ENCODE results near the gene GPC6. TPM values are rescaled to one million over a fixed set of nuclear protein-coding genes. Genes with fewer than 3 reads are reported as not detected.

Gene GPC6
- total RNA-seq, 1 donor: 77.8 TPM

- H3K27me3 ChIP-seq (ENCODE audit: insufficient read depth, low read length): no peaks in the 10 kb centered on the region
- H3K36me3 ChIP-seq (ENCODE audit: insufficient read depth, low read length): no peaks in the 10 kb centered on the region
- no peaks in the 10 kb centered on the region for H3K9me3 ChIP-seq (ENCODE audit: low read depth, low read length)
- H3K79me2 ChIP-seq (ENCODE audit: insufficient read depth, low read length): no peaks in the 10 kb centered on the region
- H2AFZ ChIP-seq (ENCODE audit: low read length): no peak overlapping the region
- peaks cover 3% of the 10 kb centered on the region for H3K4me1 ChIP-seq (ENCODE audit: insufficient read depth, low read length)
- no peak overlapping the region for H3K4me2 ChIP-seq (ENCODE audit: insufficient read depth, low read length)
- TF ChIP-seq, protein P1, sequence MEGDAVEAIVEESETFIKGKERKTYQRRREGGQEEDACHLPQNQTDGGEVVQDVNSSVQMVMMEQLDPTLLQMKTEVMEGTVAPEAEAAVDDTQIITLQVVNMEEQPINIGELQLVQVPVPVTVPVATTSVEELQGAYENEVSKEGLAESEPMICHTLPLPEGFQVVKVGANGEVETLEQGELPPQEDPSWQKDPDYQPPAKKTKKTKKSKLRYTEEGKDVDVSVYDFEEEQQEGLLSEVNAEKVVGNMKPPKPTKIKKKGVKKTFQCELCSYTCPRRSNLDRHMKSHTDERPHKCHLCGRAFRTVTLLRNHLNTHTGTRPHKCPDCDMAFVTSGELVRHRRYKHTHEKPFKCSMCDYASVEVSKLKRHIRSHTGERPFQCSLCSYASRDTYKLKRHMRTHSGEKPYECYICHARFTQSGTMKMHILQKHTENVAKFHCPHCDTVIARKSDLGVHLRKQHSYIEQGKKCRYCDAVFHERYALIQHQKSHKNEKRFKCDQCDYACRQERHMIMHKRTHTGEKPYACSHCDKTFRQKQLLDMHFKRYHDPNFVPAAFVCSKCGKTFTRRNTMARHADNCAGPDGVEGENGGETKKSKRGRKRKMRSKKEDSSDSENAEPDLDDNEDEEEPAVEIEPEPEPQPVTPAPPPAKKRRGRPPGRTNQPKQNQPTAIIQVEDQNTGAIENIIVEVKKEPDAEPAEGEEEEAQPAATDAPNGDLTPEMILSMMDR (IDR thresholded peaks at IDR 0.05; ENCODE audit: extremely low read depth, low read depth, low read length): no peak
- H4K20me1 ChIP-seq (ENCODE audit: insufficient read depth, low read length): no peaks in the 10 kb centered on the region
- no peak overlapping the region for H3K4me3 ChIP-seq (ENCODE audit: insufficient read depth, low read length)
- H3K27ac ChIP-seq (ENCODE audit: low read depth, low read length): no peak overlapping the region
- DNase-seq (ENCODE audit: insufficient read length, low spot score, missing footprints): no peak
Measured at GRCh38 chr13:93292366-93292765, 65.8 kb downstream of the GPC6 start.

DNA sequence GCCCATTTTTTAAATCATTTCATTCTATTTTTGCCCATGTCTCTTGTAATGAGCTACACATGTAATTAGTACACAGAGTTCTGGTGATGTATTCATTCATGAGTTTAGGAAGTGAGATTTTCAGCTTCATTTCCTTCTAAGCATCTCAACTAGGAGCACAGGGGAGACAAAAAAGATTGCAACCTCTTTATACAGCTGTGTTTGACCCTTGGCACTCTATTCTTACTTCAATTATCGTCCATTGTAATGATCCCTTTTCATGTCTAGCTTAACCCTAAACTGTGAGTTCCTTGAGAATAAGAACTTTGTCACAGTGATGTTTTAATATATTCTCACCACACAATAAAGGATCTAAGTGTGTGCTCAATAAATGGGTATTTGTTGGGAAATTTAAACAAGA, 67.1 kb downstream of the GPC6 start:
- Histone ChIP-seq H3K4me2 (ENCODE audit: insufficient read depth, low read length) (no peak overlapping the region), H3K36me3 (ENCODE audit: insufficient read depth, low read length) (no peaks in the 10 kb centered on the region), H3K4me3 (ENCODE audit: insufficient read depth, low read length) (no peak overlapping the region), H2AFZ (ENCODE audit: low read length) (no peak overlapping the region), H3K27me3 (ENCODE audit: insufficient read depth, low read length) (no peaks in the 10 kb centered on the region), H3K79me2 (ENCODE audit: insufficient read depth, low read length) (no peaks in the 10 kb centered on the region), H4K20me1 (ENCODE audit: insufficient read depth, low read length) (no peaks in the 10 kb centered on the region), H3K4me1 (ENCODE audit: insufficient read depth, low read length) (peaks cover 5% of the 10 kb centered on the region), H3K9me3 (ENCODE audit: low read depth, low read length) (no peaks in the 10 kb centered on the region), H3K27ac (ENCODE audit: low read depth, low read length) (no peak overlapping the region)
- no peak for DNase-seq (ENCODE audit: insufficient read length, low spot score, missing footprints)
- TF ChIP-seq, protein P1 (IDR thresholded peaks at IDR 0.05; ENCODE audit: extremely low read depth, low read depth, low read length): no peak

GRCh38 chr13:93296584-93296983, 70.0 kb downstream of the GPC6 start:
- Histone ChIP-seq H2AFZ (ENCODE audit: low read length) (no peak overlapping the region), H3K4me3 (ENCODE audit: insufficient read depth, low read length) (no peak overlapping the region), H3K4me1 (ENCODE audit: insufficient read depth, low read length) (peaks cover 2% of the 10 kb centered on the region), H3K36me3 (ENCODE audit: insufficient read depth, low read length) (no peaks in the 10 kb centered on the region), H3K27ac (ENCODE audit: low read depth, low read length) (no peak overlapping the region), H3K4me2 (ENCODE audit: insufficient read depth, low read length) (no peak overlapping the region), H3K27me3 (ENCODE audit: insufficient read depth, low read length) (no peaks in the 10 kb centered on the region), H4K20me1 (ENCODE audit: insufficient read depth, low read length) (no peaks in the 10 kb centered on the region), H3K9me3 (ENCODE audit: low read depth, low read length) (no peaks in the 10 kb centered on the region), H3K79me2 (ENCODE audit: insufficient read depth, low read length) (no peaks in the 10 kb centered on the region)
- DNase-seq (ENCODE audit: insufficient read length, low spot score, missing footprints): no peak
- TF ChIP-seq, protein P1 (IDR thresholded peaks at IDR 0.05; ENCODE audit: extremely low read depth, low read depth, low read length): no peak

GRCh38 chr13:93298713-93299112, 72.1 kb downstream of the GPC6 start:
- no peaks in the 10 kb centered on the region for H3K9me3 ChIP-seq (ENCODE audit: low read depth, low read length)
- H3K4me2 ChIP-seq (ENCODE audit: insufficient read depth, low read length): no peak overlapping the region
- DNase-seq (ENCODE audit: insufficient read length, low spot score, missing footprints): no peak
- no peaks in the 10 kb centered on the region for H3K36me3 ChIP-seq (ENCODE audit: insufficient read depth, low read length)
- H3K27me3 ChIP-seq (ENCODE audit: insufficient read depth, low read length): no peaks in the 10 kb centered on the region
- H3K4me1 ChIP-seq (ENCODE audit: insufficient read depth, low read length): peaks cover 2% of the 10 kb centered on the region
- H3K79me2 ChIP-seq (ENCODE audit: insufficient read depth, low read length): no peaks in the 10 kb centered on the region
- TF ChIP-seq, protein P1 (IDR thresholded peaks at IDR 0.05; ENCODE audit: extremely low read depth, low read depth, low read length): no peak
- H4K20me1 ChIP-seq (ENCODE audit: insufficient read depth, low read length): no peaks in the 10 kb centered on the region
- no peak overlapping the region for H3K27ac ChIP-seq (ENCODE audit: low read depth, low read length)
- no peak overlapping the region for H3K4me3 ChIP-seq (ENCODE audit: insufficient read depth, low read length)
- no peak overlapping the region for H2AFZ ChIP-seq (ENCODE audit: low read length)

Measured in osteoblast (primary cell).